22Rv1 (cell line): ENCODE measurements around the gene ANO9.

Source experiments
- H3K27ac ChIP-seq: fragments of 450-650 bp; 2 replicates; pipeline ENCODE4 v1.5.1; 2017
- CTCF ChIP-seq: fragments of 450-650 bp; IDR thresholded peaks from 2 replicates; pipeline ENCODE4 v1.5.1; 2017; ENCODE audit warnings: mild to moderate bottlenecking
- ZFX ChIP-seq: fragments of 450-650 bp; IDR thresholded peaks from 2 replicates; pipeline ENCODE4 v1.6.1; 2017; ENCODE audit warnings: antibody characterized with exemption, borderline replicate concordance

ANO9 gene

DNA sequence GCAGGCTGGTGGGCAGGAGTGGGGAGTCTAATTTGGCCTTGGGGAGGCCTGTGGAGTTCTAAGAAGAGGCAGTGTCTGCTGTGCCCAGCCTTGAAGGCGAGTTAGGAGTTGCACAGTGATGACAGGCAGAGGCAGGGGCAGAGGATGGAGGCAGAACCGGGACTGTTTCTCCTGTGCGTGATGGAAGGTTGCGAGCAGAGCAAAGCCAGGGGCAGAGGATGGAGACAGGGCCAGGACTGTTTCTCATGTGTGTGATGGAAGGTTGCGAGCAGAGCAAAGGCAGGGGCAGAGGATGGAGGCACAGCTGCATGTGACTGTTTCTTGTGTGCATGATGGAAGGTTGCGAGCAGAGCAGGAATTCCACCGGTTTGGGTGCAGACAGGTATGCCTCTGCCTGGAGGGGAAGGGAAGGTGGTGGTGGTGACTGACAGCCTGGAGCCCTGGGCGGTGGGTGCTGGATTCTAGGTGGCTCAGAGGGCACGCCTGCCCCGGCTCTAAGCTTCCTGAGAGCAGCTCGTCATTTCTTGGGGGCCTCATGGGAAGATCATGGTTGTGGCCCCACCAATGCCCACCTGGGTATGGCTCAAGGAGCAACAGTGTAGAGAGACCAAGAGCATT is 63.8 kb downstream of the ANO9 start:
- H3K27ac ChIP-seq: no peak overlapping the region
- TF ChIP-seq ZFX (no peak), CTCF (no peak)

GRCh38 chr11:377174-377865 is 64.5 kb downstream of the ANO9 start:
- H3K27ac ChIP-seq: no peak overlapping the region
- TF ChIP-seq CTCF: no peak
- TF ChIP-seq ZFX: no peak

DNA sequence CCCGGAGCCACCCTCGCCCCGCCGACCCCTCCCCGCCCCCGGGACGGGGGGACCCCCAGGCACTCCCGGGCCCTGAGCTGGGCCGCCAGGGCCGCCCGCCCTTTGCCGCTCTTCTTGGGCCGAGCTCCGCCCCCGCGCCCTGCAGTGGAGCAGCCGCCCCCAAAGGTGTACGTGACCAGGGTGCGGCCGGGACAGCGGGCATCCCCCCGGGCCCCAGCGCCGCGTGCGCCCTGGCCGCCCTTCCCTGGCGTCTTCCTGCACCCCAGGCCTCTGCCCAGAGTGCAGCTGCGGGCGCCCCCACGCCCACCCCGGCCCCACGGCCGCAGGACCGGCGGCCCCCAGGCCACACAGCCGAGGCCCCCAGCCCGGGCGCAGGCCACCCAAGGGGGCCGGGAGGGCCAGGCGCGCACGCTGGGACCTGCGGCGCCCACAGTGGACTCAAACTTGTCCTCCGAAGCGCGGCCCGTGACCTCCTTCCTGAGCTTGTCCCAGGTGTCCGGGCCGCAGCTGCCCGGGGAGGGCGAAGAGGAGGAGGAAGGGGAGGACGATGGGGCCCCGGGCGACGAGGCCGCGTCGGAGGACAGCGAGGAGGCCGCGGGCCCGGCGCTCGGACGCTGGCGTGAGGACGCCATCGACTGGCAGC is 65.2 kb downstream of the ANO9 start:
- TF ChIP-seq ZFX (no peak), CTCF (no peak)
- no peak overlapping the region for H3K27ac ChIP-seq

DNA sequence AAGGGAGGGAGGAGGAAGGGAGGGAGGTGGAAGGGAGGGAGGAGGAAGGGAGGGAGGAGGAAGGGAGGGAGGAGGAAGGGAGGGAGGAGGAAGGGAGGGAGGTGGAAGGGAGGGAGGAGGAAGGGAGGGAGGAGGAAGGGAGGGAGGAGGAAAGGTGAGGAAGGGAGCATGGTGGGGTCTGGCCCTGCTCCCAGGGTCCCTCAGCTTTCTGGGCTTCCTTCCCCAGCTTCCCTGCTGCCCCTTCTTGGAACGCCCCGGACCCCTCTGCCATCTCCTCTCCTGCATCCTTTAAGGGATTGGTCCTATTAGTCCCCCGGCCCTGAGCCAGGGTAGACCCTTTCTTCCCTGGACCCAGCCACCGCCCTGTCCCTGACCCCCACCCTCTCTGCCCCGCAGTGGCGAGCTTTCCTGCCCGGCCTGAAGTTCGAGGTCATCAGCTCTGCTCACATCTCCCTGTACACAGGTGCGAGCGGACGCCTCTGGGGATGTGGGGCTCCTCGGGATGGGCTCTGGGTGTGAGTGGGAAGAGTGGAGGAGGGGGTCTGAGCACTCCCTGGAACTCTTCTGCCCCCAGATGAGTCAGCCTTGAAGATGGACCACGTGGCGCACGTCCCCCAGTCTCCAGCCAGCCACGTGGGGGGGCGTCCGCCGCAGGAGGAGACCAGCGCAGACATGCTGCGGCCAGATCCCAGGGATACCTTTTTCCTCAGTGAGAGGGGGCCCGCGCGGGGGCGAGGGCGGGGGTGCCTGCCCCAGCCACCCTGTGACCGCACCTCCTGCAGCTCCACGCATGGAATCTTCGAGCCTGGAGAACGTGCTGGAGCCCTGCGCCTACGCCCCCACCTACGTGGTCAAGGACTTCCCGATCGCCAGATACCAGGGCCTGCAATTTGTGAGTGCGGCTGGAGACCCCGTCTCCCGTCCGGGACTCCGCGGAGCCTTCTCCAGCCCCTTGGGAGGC is 66.5 kb downstream of the ANO9 start:
- no peak overlapping the region for H3K27ac ChIP-seq
- no peak for TF ChIP-seq CTCF
- TF ChIP-seq ZFX: no peak

GRCh38 chr11:373716-374551 is 67.9 kb downstream of the ANO9 start:
- no peak overlapping the region for H3K27ac ChIP-seq
- TF ChIP-seq ZFX (no peak), CTCF (no peak)

- H3K27ac ChIP-seq: no peak overlapping the region
- TF ChIP-seq ZFX (no peak), CTCF (no peak)
Measured at GRCh38 chr11:372809-373715, 68.7 kb downstream of the ANO9 start.
